Measurements from ENCODE around the gene TOMM7.
"Not testable (repeated sequence)": the region's sequence is repeated elsewhere in the genome, so short reads cannot be mapped to it uniquely, and the experiment has no call there.

The TOMM7 gene

GRCh38 chr7:22791204-22792158 lies 31.2 kb downstream of the TOMM7 start:
- DNase-seq (ENCODE audit: low read depth) = no peak
- H3K4me3 ChIP-seq (ENCODE audit: low read depth, low read length) = no peak overlapping the region

DNA sequence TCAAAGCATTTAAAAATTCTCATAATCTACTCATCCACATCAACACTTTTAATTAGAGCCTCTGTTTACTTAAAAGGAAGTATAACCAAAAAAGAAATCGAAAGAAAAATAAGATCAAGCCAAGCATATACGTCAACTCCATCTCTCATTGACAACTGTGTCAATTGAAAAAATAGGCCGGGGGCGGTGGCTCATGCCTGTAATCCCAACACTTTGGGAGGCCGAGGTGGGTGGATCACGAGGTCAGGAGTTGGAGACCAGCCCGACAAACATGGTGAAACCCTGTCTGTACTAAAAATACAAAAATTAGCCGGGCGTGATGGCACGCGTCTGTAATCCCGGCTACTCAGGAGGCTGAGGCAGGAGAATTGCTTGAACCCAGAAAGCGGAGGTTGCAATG lies 32.0 kb downstream of the TOMM7 start:
- DNase-seq (ENCODE audit: low read depth); H3K4me3 ChIP-seq (ENCODE audit: low read depth, low read length): not testable (repeated sequence)

DNA sequence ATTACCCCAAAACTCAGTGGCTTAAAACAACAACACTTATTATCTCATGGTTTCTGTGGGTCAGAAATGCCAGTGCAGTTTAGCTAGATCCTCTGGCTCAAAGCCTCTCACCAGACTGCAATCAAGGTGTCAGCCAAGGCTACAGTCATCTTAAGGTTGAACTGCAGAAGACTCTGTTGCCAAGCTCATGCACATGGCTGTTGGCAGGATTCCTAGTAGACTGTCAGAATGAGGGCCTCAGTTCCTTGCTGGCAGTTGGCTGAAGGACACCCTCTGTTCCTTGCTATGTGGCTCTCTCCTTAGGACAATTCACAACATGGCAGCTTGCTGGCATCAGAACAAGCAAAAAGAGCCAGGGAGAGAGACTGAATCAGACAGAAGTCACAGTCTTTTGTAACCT lies 34.7 kb downstream of the TOMM7 start:
- no peak for DNase-seq (ENCODE audit: low read depth)
- no peak overlapping the region for H3K4me3 ChIP-seq (ENCODE audit: low read depth, low read length)

GRCh38 chr7:22786290-22786932 lies 36.2 kb downstream of the TOMM7 start:
- DNase-seq (ENCODE audit: low read depth) = no peak
- H3K4me3 ChIP-seq (ENCODE audit: low read depth, low read length) = no peak overlapping the region

- no peak for DNase-seq (ENCODE audit: low read depth)
- H3K4me3 ChIP-seq (ENCODE audit: low read depth, low read length) = no peak overlapping the region
Measured at GRCh38 chr7:22784346-22784745, 38.3 kb downstream of the TOMM7 start.

DNA sequence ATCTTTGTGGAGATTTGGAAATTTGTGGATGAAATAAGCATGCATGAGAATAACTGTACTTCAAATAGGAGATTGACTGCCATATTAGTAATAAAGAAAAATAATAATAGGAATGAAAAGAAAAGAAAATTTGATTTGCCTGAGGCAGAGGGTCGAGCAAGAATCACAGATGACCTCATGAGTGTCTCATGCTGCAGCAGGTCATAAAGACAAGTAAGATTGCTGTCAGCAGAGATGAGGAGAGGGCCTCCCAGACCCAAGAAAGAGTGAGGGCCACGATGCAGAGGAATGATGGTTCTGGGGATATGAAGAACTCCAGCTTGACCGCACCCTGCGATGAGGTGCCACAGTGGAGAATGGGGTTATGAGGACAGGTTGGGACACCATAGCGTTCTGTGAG lies 39.2 kb downstream of the TOMM7 start:
- no peak for DNase-seq (ENCODE audit: low read depth)

GRCh38 chr7:22782616-22783232 lies 39.9 kb downstream of the TOMM7 start:
- no peak overlapping the region for H3K4me3 ChIP-seq (ENCODE audit: low read depth, low read length)
- DNase-seq (ENCODE audit: low read depth) = no peak

More for the DNA sequence above, 39.2 kb downstream of the TOMM7 start:
- no peak overlapping the region for H3K4me3 ChIP-seq (ENCODE audit: low read depth, low read length)

DNA sequence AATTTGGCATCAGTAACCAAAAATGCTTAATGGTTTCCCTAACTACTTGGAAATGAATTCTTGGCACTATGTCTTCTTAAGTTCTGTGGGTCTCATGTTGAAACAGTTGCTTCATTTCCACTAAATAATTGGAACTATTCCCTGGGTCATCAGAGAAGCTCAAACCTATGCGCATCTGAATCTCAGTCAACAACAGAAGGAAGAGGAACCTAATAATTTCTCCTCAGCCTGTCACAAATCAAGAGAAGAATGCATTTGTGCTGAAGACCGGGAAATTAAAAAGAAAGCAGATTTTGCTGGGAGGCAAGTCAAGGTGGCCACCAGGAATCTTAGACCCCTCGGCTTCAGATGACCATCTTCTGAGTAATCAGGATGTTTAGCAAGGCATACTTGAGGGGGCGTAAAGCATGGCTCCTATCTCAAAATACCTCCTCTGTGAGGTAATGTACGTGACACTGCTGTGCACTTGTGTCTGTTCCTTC lies 41.4 kb downstream of the TOMM7 start:
- peak; percentile 55 for DNase-seq (ENCODE audit: low read depth)

GRCh38 chr7:22779730-22780323 lies 42.8 kb downstream of the TOMM7 start:
- not testable (repeated sequence) for DNase-seq (ENCODE audit: low read depth); H3K4me3 ChIP-seq (ENCODE audit: low read depth, low read length)

More for the DNA sequence above, 41.4 kb downstream of the TOMM7 start:
- H3K4me3 ChIP-seq (ENCODE audit: low read depth, low read length) = no peak overlapping the region

GRCh38 chr7:22776964-22777363 lies 45.7 kb downstream of the TOMM7 start:
- no peak overlapping the region for H3K4me3 ChIP-seq (ENCODE audit: low read depth, low read length)
- no peak for DNase-seq (ENCODE audit: low read depth)

GRCh38 chr7:22772885-22773284 lies 49.8 kb downstream of the TOMM7 start:
- no peak overlapping the region for H3K4me3 ChIP-seq (ENCODE audit: low read depth, low read length)
- no peak for DNase-seq (ENCODE audit: low read depth)

DNA sequence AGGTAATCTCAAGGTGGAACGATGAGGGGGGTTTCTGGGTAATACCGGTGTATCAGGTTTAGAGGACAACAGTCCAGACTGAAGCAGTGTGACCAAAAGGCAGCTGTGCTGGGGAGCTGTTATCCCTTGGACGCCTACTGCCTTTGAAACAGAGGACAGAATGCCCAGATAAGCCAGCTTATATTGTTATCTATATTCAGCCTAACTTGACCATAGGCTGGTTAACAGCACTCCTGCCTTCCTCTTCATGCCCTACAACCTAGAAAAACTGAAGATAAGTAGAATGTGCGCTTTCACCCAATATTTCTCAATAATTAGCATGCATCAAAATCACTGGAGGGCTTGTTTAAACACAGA lies 50.8 kb downstream of the TOMM7 start:
- no peak overlapping the region for H3K4me3 ChIP-seq (ENCODE audit: low read depth, low read length)
- DNase-seq (ENCODE audit: low read depth) = no peak

GRCh38 chr7:22771194-22771871 lies 51.3 kb downstream of the TOMM7 start:
- no peak for DNase-seq (ENCODE audit: low read depth)
- H3K4me3 ChIP-seq (ENCODE audit: low read depth, low read length) = no peak overlapping the region

DNA sequence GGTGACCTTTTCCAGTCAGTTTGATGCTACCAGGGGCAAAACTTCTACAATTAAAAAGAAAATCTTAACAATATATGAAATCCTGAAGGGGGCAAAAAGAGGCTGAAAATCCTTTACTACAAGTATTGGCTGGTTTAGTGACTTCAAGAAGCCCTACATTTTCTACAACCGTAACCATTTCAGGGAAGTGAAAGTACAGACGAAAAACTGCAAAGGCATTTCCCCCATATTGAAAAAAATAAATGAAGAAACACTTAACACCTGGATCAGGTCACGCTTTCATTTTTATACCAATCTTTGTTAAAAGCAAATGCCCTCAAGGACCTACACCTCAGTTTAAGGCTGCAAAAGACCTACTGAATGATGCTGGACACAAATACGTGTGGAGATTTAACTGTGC lies 57.0 kb downstream of the TOMM7 start:
- H3K4me3 ChIP-seq (ENCODE audit: low read depth, low read length) = no peak overlapping the region
- no peak for DNase-seq (ENCODE audit: low read depth)

Measured in skeletal muscle cell (primary cell).